Measurements from ENCODE around the gene IPO4. TPM values are rescaled to one million over a fixed set of nuclear protein-coding genes. Genes with fewer than 3 reads are reported as not detected.

IPO4 gene
- total and polyA plus RNA-seq, 2 of the 13 experiments (the other 11 are each of a cell fraction or from before 2014, with no cell fraction given): 39.0 to 179 TPM

DNA sequence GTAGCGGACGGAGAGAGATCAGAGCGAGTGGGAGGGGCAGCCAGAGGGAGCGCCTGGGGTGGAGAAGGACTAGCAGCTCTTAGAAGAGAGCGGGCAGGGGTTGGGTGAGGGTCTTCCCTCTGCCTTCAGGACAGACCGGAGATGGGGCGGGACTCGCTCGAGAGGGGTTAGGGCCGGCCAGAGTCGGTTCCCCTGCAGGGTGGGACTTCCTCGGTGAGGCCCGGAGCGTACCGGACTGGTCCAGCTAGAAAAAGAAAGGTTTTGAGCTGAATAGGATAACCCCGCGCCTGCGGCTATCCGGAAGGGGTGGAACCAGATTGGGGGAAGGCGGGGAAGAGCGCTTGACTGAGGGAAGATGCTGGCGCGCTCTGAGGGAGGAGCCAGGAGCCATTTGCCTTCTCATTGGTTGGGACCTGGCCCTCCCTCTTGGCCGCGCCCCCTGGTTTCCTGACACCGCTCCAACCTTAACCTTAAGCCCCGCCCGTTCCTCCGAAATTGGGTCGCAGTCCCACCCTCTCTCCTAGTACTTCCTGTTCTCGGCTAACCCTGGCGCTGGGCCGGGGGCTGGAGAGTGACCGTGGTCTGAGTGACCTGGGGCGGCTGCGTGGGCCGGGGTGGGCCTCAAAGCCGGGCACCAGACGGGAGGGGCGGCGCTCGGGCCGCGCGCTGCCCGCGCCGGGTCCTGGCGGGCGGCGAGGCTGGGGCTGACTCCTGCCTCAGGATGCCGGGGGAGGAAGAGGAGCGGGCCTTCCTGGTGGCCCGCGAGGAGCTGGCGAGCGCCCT is 41.4 kb downstream of the IPO4 start, which contains the start of gene RNF31 (continued):
- TF ChIP-seq ZNF414 (CRISPR knock-in tag; IDR thresholded peaks at IDR 0.05) (no peak), ZNF552 (CRISPR knock-in tag; IDR thresholded peaks at IDR 0.05; ENCODE audit: borderline replicate concordance) (0 out of 2 replicates have a peak, but pooled peaks have one; percentile 42), SKIL (CRISPR knock-in tag; IDR thresholded peaks at IDR 0.05; ENCODE audit: borderline replicate concordance) (no peak), ZNF850 (CRISPR knock-in tag; conservative IDR thresholded peaks at IDR 0.05) (no peak), ZNF33A (CRISPR knock-in tag; IDR thresholded peaks at IDR 0.05; ENCODE audit: borderline replicate concordance) (no peak), CEBPB (IDR thresholded peaks at IDR 0.05; ENCODE audit: borderline replicate concordance, low read depth, low read length) (no peak), ZBTB2 (CRISPR knock-in tag; IDR thresholded peaks at IDR 0.05; ENCODE audit: low read depth) (no peak), XRCC5 (optimal IDR thresholded peaks at IDR 0.05; ENCODE audit: low read length) (no peak), SNRNP70 (IDR thresholded peaks at IDR 0.05; ENCODE audit: low read depth, low read length) (no peak), TMF1 (CRISPR knock-in tag; IDR thresholded peaks at IDR 0.05; ENCODE audit: low read depth) (no peak; the same call in none of the 2 replicates), TSC22D2 (CRISPR knock-in tag; IDR thresholded peaks at IDR 0.05; ENCODE audit: borderline replicate concordance) (no peak), ATM (IDR thresholded peaks at IDR 0.05; ENCODE audit: borderline replicate concordance) (no peak)
- TF ChIP-seq, protein P1, sequence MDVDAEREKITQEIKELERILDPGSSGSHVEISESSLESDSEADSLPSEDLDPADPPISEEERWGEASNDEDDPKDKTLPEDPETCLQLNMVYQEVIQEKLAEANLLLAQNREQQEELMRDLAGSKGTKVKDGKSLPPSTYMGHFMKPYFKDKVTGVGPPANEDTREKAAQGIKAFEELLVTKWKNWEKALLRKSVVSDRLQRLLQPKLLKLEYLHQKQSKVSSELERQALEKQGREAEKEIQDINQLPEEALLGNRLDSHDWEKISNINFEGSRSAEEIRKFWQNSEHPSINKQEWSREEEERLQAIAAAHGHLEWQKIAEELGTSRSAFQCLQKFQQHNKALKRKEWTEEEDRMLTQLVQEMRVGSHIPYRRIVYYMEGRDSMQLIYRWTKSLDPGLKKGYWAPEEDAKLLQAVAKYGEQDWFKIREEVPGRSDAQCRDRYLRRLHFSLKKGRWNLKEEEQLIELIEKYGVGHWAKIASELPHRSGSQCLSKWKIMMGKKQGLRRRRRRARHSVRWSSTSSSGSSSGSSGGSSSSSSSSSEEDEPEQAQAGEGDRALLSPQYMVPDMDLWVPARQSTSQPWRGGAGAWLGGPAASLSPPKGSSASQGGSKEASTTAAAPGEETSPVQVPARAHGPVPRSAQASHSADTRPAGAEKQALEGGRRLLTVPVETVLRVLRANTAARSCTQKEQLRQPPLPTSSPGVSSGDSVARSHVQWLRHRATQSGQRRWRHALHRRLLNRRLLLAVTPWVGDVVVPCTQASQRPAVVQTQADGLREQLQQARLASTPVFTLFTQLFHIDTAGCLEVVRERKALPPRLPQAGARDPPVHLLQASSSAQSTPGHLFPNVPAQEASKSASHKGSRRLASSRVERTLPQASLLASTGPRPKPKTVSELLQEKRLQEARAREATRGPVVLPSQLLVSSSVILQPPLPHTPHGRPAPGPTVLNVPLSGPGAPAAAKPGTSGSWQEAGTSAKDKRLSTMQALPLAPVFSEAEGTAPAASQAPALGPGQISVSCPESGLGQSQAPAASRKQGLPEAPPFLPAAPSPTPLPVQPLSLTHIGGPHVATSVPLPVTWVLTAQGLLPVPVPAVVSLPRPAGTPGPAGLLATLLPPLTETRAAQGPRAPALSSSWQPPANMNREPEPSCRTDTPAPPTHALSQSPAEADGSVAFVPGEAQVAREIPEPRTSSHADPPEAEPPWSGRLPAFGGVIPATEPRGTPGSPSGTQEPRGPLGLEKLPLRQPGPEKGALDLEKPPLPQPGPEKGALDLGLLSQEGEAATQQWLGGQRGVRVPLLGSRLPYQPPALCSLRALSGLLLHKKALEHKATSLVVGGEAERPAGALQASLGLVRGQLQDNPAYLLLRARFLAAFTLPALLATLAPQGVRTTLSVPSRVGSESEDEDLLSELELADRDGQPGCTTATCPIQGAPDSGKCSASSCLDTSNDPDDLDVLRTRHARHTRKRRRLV (CRISPR knock-in tag; IDR thresholded peaks at IDR 0.05): no peak; the same call in 1 of the 2 replicates
- TF ChIP-seq, protein P2, sequence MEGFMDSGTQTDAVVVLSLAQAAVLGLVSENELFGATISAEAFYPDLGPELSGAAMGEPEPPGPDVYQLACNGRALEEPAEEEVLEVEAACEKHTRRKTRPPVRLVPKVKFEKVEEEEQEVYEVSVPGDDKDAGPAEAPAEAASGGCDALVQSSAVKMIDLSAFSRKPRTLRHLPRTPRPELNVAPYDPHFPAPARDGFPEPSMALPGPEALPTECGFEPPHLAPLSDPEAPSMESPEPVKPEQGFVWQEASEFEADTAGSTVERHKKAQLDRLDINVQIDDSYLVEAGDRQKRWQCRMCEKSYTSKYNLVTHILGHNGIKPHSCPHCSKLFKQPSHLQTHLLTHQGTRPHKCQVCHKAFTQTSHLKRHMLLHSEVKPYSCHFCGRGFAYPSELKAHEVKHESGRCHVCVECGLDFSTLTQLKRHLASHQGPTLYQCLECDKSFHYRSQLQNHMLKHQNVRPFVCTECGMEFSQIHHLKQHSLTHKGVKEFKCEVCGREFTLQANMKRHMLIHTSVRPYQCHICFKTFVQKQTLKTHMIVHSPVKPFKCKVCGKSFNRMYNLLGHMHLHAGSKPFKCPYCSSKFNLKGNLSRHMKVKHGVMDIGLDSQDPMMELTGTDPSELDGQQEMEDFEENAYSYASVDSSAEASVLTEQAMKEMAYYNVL (CRISPR knock-in tag; IDR thresholded peaks at IDR 0.05; ENCODE audit: borderline replicate concordance): 0 out of 2 replicates have a peak, but pooled peaks have one; percentile 1

Data from HepG2 (cell line).